Neural progenitor cell (in vitro differentiated cells): ENCODE data around the gene TNFSF11. TPM values are rescaled to one million over a fixed set of nuclear protein-coding genes. Genes with fewer than 3 reads are reported as not detected.

Experiments
- DNase-seq: peaks from one replicate; pipeline ENCODE4 v3.0.0-alpha.2; 2016; ENCODE audit warnings: low spot score
- H2AFZ ChIP-seq: fragments of 200-600 bp; sonication (generic); replicated peaks from 2 replicates; pipeline ENCODE4 v1.6.1; 2016; ENCODE audit warnings: antibody characterized with exemption
- H3F3A ChIP-seq: fragments of 200-600 bp; sonication (generic); 2 replicates; pipeline ENCODE4 v1.6.1; 2016; ENCODE audit warnings: antibody characterized with exemption, low read depth
- H3K27ac ChIP-seq: fragments of 200-600 bp; sonication (generic); 2 replicates; pipeline ENCODE4 v1.5.1; 2016; ENCODE audit warnings: mild to moderate bottlenecking
- H3K27me3 ChIP-seq: fragments of 200-600 bp; sonication (generic); 2 replicates; pipeline ENCODE4 v1.6.1; 2016; ENCODE audit warnings: mild to moderate bottlenecking, moderate library complexity
- H3K36me3 ChIP-seq: fragments of 200-600 bp; sonication (generic); 2 replicates; pipeline ENCODE4 v1.5.1; 2016
- H3K4me1 ChIP-seq: fragments of 200-600 bp; sonication (generic); 2 replicates; pipeline ENCODE4 v1.6.1; 2016; ENCODE audit warnings: mixed run types
- H3K4me2 ChIP-seq: fragments of 200-600 bp; sonication (generic); 2 replicates; pipeline ENCODE4 v1.6.1; 2016
- H3K4me3 ChIP-seq: fragments of 200-600 bp; sonication (generic); 2 replicates; pipeline ENCODE4 v1.5.1; 2016
- H3K79me2 ChIP-seq: fragments of 200-600 bp; sonication (generic); 2 replicates; pipeline ENCODE4 v1.6.1; 2016; ENCODE audit warnings: low read depth
- H3K9ac ChIP-seq: fragments of 200-600 bp; sonication (generic); 2 replicates; pipeline ENCODE4 v1.6.1; 2016
- H3K9me3 ChIP-seq: fragments of 200-600 bp; sonication (generic); 2 replicates; pipeline ENCODE4 v1.5.1; 2016; ENCODE audit warnings: low read depth
- H4K20me1 ChIP-seq: fragments of 200-600 bp; sonication (generic); 2 replicates; pipeline ENCODE4 v1.6.1; 2016; ENCODE audit warnings: low read depth
- H3K27ac Mint-ChIP-seq: 3 replicates; pipeline ENCODE4 v1.8.0; 2021; ENCODE audit warnings: mixed read lengths
- H3K27me3 Mint-ChIP-seq: 2 replicates; pipeline ENCODE4 v1.8.0; 2022; ENCODE audit warnings: low read depth, mild to moderate bottlenecking, inconsistent platforms, moderate library complexity, mixed read lengths; ENCODE audit not compliant: insufficient read depth
- H3K36me3 Mint-ChIP-seq: 3 replicates; pipeline ENCODE4 v1.8.0; 2021; ENCODE audit warnings: mixed read lengths
- H3K4me1 Mint-ChIP-seq: 3 replicates; pipeline ENCODE4 v1.8.0; 2021; ENCODE audit warnings: mixed read lengths
- H3K4me3 Mint-ChIP-seq: 3 replicates; pipeline ENCODE4 v1.8.0; 2021; ENCODE audit warnings: mild to moderate bottlenecking, moderate library complexity, mixed read lengths
- H3K9me3 Mint-ChIP-seq: 3 replicates; pipeline ENCODE4 v1.8.0; 2020; ENCODE audit warnings: mixed read lengths
- CTCF ChIP-seq: fragments of 200-600 bp; sonication (generic); IDR thresholded peaks from 2 replicates; pipeline ENCODE4 v1.5.1; 2017; ENCODE audit warnings: antibody characterized with exemption, mild to moderate bottlenecking
- EZH2 ChIP-seq: fragments of 200-600 bp; sonication (generic); IDR thresholded peaks from 2 replicates; pipeline ENCODE4 v1.6.1; 2017; ENCODE audit warnings: antibody characterized with exemption, mild to moderate bottlenecking, moderate library complexity
- EZH2phosphoT487 ChIP-seq: fragments of 200-600 bp; sonication (generic); IDR thresholded peaks from 2 replicates; pipeline ENCODE4 v1.6.1; 2017; ENCODE audit warnings: antibody characterized with exemption
- total RNA-seq: library from RNA; depleted of rRNA; stranded (reverse); fragments of >200 nt; gene quantifications from 2 replicates; pipeline ENCODE4 v1.2.3, GENCODE V29; 2015; ENCODE audit warnings: low replicate concordance

TNFSF11 gene
- total RNA-seq, 1 donor from 2014 or later = 0.21 TPM

GRCh38 chr13:42649141-42649540 is 75.2 kb downstream of the TNFSF11 start:
- Histone ChIP-seq H3F3A (no peaks in the 10 kb centered on the region), H3K36me3 (no peaks in the 10 kb centered on the region), H3K27ac (no peak overlapping the region), H3K9ac (no peak overlapping the region), H3K27me3 (no peaks in the 10 kb centered on the region), H3K9me3 (no peaks in the 10 kb centered on the region), H3K4me2 (no peak overlapping the region), H3K79me2 (no peaks in the 10 kb centered on the region), H3K4me1 (peaks cover 11% of the 10 kb centered on the region), H3K4me3 (no peak overlapping the region), H4K20me1 (no peaks in the 10 kb centered on the region), H2AFZ (no peak overlapping the region)
- no peak overlapping the region for H3K27ac Mint-ChIP-seq
- peaks cover 5% of the 10 kb centered on the region for H3K27me3 Mint-ChIP-seq
- H3K36me3 Mint-ChIP-seq = no peaks in the 10 kb centered on the region
- no peak for DNase-seq
- H3K9me3 Mint-ChIP-seq = no peaks in the 10 kb centered on the region
- H3K4me3 Mint-ChIP-seq = no peak overlapping the region
- TF ChIP-seq EZH2phosphoT487 (no peak), CTCF (no peak), EZH2 (no peak)
- H3K4me1 Mint-ChIP-seq = no peaks in the 10 kb centered on the region

- Histone ChIP-seq H3K27me3 (no peaks in the 10 kb centered on the region), H3K4me1 (peaks cover 16% of the 10 kb centered on the region), H2AFZ (no peak overlapping the region), H3K27ac (no peak overlapping the region), H3K4me3 (no peak overlapping the region), H3K9me3 (no peaks in the 10 kb centered on the region), H4K20me1 (no peaks in the 10 kb centered on the region), H3K36me3 (no peaks in the 10 kb centered on the region), H3K79me2 (no peaks in the 10 kb centered on the region), H3K9ac (no peak overlapping the region), H3F3A (no peaks in the 10 kb centered on the region), H3K4me2 (no peak overlapping the region)
- Mint-ChIP-seq H3K4me3 (no peak overlapping the region), H3K9me3 (no peaks in the 10 kb centered on the region), H3K4me1 (no peaks in the 10 kb centered on the region), H3K27ac (no peak overlapping the region), H3K36me3 (no peaks in the 10 kb centered on the region), H3K27me3 (peaks cover 5% of the 10 kb centered on the region)
- no peak for DNase-seq
- TF ChIP-seq EZH2phosphoT487 (peak; percentile 62), CTCF (no peak), EZH2 (no peak)
Observed at GRCh38 chr13:42649831-42650230, 75.9 kb downstream of the TNFSF11 start.

- no peaks in the 10 kb centered on the region for H3K79me2 ChIP-seq
- H3K36me3 Mint-ChIP-seq = no peaks in the 10 kb centered on the region
- H3K4me2 ChIP-seq = no peak overlapping the region
- no peaks in the 10 kb centered on the region for H3K27me3 ChIP-seq
- no peak overlapping the region for H3K4me3 Mint-ChIP-seq
- H3K4me1 Mint-ChIP-seq = no peaks in the 10 kb centered on the region
- no peak for DNase-seq
- H3K27ac ChIP-seq = no peak overlapping the region
- no peak overlapping the region for H3K9ac ChIP-seq
- H3K27me3 Mint-ChIP-seq = peaks cover 5% of the 10 kb centered on the region
- no peaks in the 10 kb centered on the region for H3K9me3 Mint-ChIP-seq
- TF ChIP-seq EZH2 = no peak
- no peak overlapping the region for H2AFZ ChIP-seq
- H4K20me1 ChIP-seq = no peaks in the 10 kb centered on the region
- H3K4me3 ChIP-seq = no peak overlapping the region
- H3K27ac Mint-ChIP-seq = no peak overlapping the region
- H3K36me3 ChIP-seq = no peaks in the 10 kb centered on the region
- H3K4me1 ChIP-seq = peaks cover 23% of the 10 kb centered on the region
- H3K9me3 ChIP-seq = no peaks in the 10 kb centered on the region
- H3F3A ChIP-seq = peaks cover 2% of the 10 kb centered on the region
Observed at GRCh38 chr13:42650506-42650905, 76.6 kb downstream of the TNFSF11 start.

GRCh38 chr13:42651936-42652641 is 78.1 kb downstream of the TNFSF11 start:
- Mint-ChIP-seq H3K27ac (no peak overlapping the region), H3K9me3 (no peaks in the 10 kb centered on the region), H3K36me3 (no peaks in the 10 kb centered on the region), H3K4me3 (no peak overlapping the region), H3K4me1 (peaks cover 11% of the 10 kb centered on the region), H3K27me3 (peaks cover 5% of the 10 kb centered on the region)
- H4K20me1 ChIP-seq = no peaks in the 10 kb centered on the region
- H3K4me1 ChIP-seq = peaks cover 36% of the 10 kb centered on the region
- H3K27me3 ChIP-seq = no peaks in the 10 kb centered on the region
- TF ChIP-seq CTCF (no peak), EZH2 (no peak), EZH2phosphoT487 (no peak)
- peaks cover 14% of the 10 kb centered on the region for H3F3A ChIP-seq
- H3K79me2 ChIP-seq = no peaks in the 10 kb centered on the region
- H3K9me3 ChIP-seq = no peaks in the 10 kb centered on the region
- H3K27ac ChIP-seq = no peak overlapping the region
- H3K9ac ChIP-seq = no peak overlapping the region
- no peak overlapping the region for H2AFZ ChIP-seq
- DNase-seq = no peak
- no peak overlapping the region for H3K4me3 ChIP-seq
- no peaks in the 10 kb centered on the region for H3K36me3 ChIP-seq
- no peak overlapping the region for H3K4me2 ChIP-seq
